HepG2 (cell line): ENCODE measurements around the gene PDK1. TPM values are rescaled to one million over a fixed set of nuclear protein-coding genes. Genes with fewer than 3 reads are reported as not detected.

Experiments
- ADNP ChIP-seq: sonication (generic); formaldehyde crosslinking; IDR thresholded peaks from 2 replicates; pipeline ENCODE4 v1.4.0; 2020; ENCODE audit warnings: missing genetic modification reagents
- ELF1 ChIP-seq: sonication (generic); formaldehyde crosslinking; IDR thresholded peaks from 2 replicates; pipeline ENCODE4 v1.4.0; 2020; ENCODE audit warnings: missing genetic modification reagents
- FOXM1 ChIP-seq: sonication (generic); formaldehyde crosslinking; IDR thresholded peaks from 2 replicates; pipeline ENCODE4 v1.5.0; 2020; ENCODE audit warnings: missing genetic modification reagents
- HMG20A ChIP-seq: IDR thresholded peaks from 2 replicates; pipeline ENCODE4 v1.6.1; 2016; ENCODE audit warnings: borderline replicate concordance
- HNRNPLL ChIP-seq: fragments of 200-400 bp; formaldehyde crosslinking; IDR thresholded peaks from 2 replicates; pipeline ENCODE4 v1.6.1; 2017; ENCODE audit warnings: mild to moderate bottlenecking, low read depth, low read length; ENCODE audit not compliant: poor library complexity, severe bottlenecking
- ISL2 ChIP-seq: sonication (generic); formaldehyde crosslinking; IDR thresholded peaks from 2 replicates; pipeline ENCODE4 v1.5.0; 2020; ENCODE audit warnings: missing genetic modification reagents
- KLF15 ChIP-seq: sonication (generic); formaldehyde crosslinking; IDR thresholded peaks from 2 replicates; pipeline ENCODE4 v1.8.1; 2023; ENCODE audit warnings: borderline replicate concordance, mild to moderate bottlenecking, inconsistent platforms, missing genetic modification reagents, mixed read lengths
- ZNF20 ChIP-seq: sonication (generic); formaldehyde crosslinking; IDR thresholded peaks from 2 replicates; pipeline ENCODE4 v1.4.0; 2020; ENCODE audit warnings: mild to moderate bottlenecking, moderate library complexity, missing genetic modification reagents
- ZNF460 ChIP-seq: sonication (generic); formaldehyde crosslinking; IDR thresholded peaks from 2 replicates; pipeline ENCODE4 v1.5.1; 2020; ENCODE audit warnings: missing genetic modification reagents, mild to moderate bottlenecking, borderline replicate concordance
- ZNF558 ChIP-seq: sonication (generic); formaldehyde crosslinking; IDR thresholded peaks from 2 replicates; pipeline ENCODE4 v1.9.0; 2022; ENCODE audit warnings: mild to moderate bottlenecking, missing genetic modification reagents, borderline replicate concordance
- ZNF737 ChIP-seq: sonication (generic); formaldehyde crosslinking; IDR thresholded peaks from 2 replicates; pipeline ENCODE4 v1.5.0; 2020; ENCODE audit warnings: missing genetic modification reagents, mild to moderate bottlenecking, borderline replicate concordance
- polyA plus RNA-seq, 8 experiments: library from polyadenylated mRNA; depleted of rRNA in 3 of 8; stranded (reverse) in 7 of 8; unstranded in 1 of 8; fragments of >200 nt; fragmentation: Illumina TruSeq in 4 of 8; extraction: Trizol in 4 of 8; gene quantifications; 2 replicates each; pipeline versions ENCODE4 v1.2.1 to v1.2.3, GENCODE V29; 2011 to 2016; ENCODE audit warnings: low read depth in 4 of 8, missing spikeins in 1 of 8, mixed read lengths in 1 of 8; ENCODE audit not compliant: insufficient read depth in 1 of 8
- total RNA-seq, 5 experiments: library from RNA; depleted of rRNA; stranded (reverse); fragments of >200 nt; fragmentation: Illumina TruSeq; extraction: Trizol; gene quantifications; 2 replicates each; pipeline ENCODE4 v1.2.3, GENCODE V29; 2016; ENCODE audit warnings: low read depth in 1 of 5
- TF ChIP-seq, protein P1 (sequence below): IDR thresholded peaks from 2 replicates; pipeline ENCODE4 v1.6.1; 2016; ENCODE audit warnings: low read depth, control low read depth
- TF ChIP-seq, protein P2 (sequence below): sonication (generic); formaldehyde crosslinking; IDR thresholded peaks from 2 replicates; pipeline ENCODE4 v1.4.0; 2020; ENCODE audit warnings: missing genetic modification reagents
- TF ChIP-seq, protein P3 (sequence below): sonication (generic); formaldehyde crosslinking; IDR thresholded peaks from 2 replicates; pipeline ENCODE4 v1.5.0; 2020; ENCODE audit warnings: mild to moderate bottlenecking, missing genetic modification reagents, moderate library complexity
- TF ChIP-seq, protein P4 (sequence below): sonication (generic); formaldehyde crosslinking; IDR thresholded peaks from 2 replicates; pipeline ENCODE4 v1.4.0; 2020; ENCODE audit warnings: low read depth, mild to moderate bottlenecking, missing genetic modification reagents
- TF ChIP-seq, protein P5 (sequence below): sonication (generic); formaldehyde crosslinking; IDR thresholded peaks from 2 replicates; pipeline ENCODE4 v1.5.0; 2020; ENCODE audit warnings: mild to moderate bottlenecking, missing genetic modification reagents

The PDK1 gene
- total and polyA plus RNA-seq, 2 of the 13 experiments (the other 11 are each of a cell fraction or from before 2014, with no cell fraction given) = 11.9 to 96.9 TPM

DNA sequence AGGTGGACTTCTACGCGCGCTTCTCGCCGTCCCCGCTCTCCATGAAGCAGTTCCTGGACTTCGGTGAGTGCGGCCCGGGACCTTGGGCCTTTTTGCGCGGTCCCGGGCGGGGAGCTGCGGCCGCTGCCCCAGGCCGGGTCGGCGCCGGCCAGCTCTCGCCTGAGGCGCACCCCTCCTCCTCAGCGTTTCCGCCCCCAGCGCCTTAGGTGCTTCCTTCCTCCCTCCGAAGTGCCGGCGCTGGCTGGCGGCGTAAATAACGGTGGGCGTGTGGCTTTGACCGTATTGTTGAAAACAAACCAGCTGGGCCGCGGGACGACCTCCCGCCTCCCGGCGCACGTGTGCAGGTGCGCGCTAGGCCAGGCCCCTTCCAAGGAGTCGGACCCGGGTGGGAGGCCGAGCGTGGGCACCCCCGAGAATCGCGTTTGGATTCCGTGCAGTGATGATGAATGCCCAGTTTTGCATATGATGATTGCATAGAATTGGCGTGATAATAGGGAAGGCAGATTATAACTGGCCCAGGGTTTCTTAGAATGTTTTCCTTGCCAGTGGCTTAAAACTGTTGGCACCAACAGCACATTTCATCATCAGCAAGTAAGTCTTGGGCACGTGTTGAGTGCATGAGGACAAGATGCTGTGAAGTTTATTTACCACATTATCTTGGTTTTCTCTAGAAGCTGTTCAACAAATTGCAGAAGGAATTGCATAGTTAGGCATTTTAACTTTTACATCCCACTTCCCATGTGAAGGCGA lies 569 bp downstream of the PDK1 start (continued):
- TF ChIP-seq ZNF558 (CRISPR knock-in tag) (no peak), FOXM1 (CRISPR knock-in tag) (no peak), ZNF737 (CRISPR knock-in tag) (no peak), ISL2 (CRISPR knock-in tag) (0 out of 2 replicates have a peak, but pooled peaks have one; percentile 25), ELF1 (CRISPR knock-in tag) (no peak), ZNF20 (CRISPR knock-in tag) (peak; percentile 56; the same call in 1 of the 2 replicates), KLF15 (CRISPR knock-in tag) (0 out of 2 replicates have a peak, but pooled peaks have one; percentile 71), HNRNPLL (peak; percentile 92), HMG20A (no peak), ZNF460 (CRISPR knock-in tag) (no peak), ADNP (CRISPR knock-in tag) (no peak)
- TF ChIP-seq, protein P1, sequence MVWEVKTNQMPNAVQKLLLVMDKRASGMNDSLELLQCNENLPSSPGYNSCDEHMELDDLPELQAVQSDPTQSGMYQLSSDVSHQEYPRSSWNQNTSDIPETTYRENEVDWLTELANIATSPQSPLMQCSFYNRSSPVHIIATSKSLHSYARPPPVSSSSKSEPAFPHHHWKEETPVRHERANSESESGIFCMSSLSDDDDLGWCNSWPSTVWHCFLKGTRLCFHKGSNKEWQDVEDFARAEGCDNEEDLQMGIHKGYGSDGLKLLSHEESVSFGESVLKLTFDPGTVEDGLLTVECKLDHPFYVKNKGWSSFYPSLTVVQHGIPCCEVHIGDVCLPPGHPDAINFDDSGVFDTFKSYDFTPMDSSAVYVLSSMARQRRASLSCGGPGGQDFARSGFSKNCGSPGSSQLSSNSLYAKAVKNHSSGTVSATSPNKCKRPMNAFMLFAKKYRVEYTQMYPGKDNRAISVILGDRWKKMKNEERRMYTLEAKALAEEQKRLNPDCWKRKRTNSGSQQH (CRISPR knock-in tag) = no peak
- TF ChIP-seq, protein P2, sequence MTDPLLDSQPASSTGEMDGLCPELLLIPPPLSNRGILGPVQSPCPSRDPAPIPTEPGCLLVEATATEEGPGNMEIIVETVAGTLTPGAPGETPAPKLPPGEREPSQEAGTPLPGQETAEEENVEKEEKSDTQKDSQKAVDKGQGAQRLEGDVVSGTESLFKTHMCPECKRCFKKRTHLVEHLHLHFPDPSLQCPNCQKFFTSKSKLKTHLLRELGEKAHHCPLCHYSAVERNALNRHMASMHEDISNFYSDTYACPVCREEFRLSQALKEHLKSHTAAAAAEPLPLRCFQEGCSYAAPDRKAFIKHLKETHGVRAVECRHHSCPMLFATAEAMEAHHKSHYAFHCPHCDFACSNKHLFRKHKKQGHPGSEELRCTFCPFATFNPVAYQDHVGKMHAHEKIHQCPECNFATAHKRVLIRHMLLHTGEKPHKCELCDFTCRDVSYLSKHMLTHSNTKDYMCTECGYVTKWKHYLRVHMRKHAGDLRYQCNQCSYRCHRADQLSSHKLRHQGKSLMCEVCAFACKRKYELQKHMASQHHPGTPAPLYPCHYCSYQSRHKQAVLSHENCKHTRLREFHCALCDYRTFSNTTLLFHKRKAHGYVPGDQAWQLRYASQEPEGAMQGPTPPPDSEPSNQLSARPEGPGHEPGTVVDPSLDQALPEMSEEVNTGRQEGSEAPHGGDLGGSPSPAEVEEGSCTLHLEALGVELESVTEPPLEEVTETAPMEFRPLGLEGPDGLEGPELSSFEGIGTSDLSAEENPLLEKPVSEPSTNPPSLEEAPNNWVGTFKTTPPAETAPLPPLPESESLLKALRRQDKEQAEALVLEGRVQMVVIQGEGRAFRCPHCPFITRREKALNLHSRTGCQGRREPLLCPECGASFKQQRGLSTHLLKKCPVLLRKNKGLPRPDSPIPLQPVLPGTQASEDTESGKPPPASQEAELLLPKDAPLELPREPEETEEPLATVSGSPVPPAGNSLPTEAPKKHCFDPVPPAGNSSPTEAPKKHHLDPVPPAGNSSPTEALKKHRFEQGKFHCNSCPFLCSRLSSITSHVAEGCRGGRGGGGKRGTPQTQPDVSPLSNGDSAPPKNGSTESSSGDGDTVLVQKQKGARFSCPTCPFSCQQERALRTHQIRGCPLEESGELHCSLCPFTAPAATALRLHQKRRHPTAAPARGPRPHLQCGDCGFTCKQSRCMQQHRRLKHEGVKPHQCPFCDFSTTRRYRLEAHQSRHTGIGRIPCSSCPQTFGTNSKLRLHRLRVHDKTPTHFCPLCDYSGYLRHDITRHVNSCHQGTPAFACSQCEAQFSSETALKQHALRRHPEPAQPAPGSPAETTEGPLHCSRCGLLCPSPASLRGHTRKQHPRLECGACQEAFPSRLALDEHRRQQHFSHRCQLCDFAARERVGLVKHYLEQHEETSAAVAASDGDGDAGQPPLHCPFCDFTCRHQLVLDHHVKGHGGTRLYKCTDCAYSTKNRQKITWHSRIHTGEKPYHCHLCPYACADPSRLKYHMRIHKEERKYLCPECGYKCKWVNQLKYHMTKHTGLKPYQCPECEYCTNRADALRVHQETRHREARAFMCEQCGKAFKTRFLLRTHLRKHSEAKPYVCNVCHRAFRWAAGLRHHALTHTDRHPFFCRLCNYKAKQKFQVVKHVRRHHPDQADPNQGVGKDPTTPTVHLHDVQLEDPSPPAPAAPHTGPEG (CRISPR knock-in tag) = peak; percentile 68; the same call in 1 of the 2 replicates
- TF ChIP-seq, protein P3, sequence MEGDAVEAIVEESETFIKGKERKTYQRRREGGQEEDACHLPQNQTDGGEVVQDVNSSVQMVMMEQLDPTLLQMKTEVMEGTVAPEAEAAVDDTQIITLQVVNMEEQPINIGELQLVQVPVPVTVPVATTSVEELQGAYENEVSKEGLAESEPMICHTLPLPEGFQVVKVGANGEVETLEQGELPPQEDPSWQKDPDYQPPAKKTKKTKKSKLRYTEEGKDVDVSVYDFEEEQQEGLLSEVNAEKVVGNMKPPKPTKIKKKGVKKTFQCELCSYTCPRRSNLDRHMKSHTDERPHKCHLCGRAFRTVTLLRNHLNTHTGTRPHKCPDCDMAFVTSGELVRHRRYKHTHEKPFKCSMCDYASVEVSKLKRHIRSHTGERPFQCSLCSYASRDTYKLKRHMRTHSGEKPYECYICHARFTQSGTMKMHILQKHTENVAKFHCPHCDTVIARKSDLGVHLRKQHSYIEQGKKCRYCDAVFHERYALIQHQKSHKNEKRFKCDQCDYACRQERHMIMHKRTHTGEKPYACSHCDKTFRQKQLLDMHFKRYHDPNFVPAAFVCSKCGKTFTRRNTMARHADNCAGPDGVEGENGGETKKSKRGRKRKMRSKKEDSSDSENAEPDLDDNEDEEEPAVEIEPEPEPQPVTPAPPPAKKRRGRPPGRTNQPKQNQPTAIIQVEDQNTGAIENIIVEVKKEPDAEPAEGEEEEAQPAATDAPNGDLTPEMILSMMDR (CRISPR knock-in tag) = 0 out of 2 replicates have a peak, but pooled peaks have one; percentile 3
- TF ChIP-seq, protein P4, sequence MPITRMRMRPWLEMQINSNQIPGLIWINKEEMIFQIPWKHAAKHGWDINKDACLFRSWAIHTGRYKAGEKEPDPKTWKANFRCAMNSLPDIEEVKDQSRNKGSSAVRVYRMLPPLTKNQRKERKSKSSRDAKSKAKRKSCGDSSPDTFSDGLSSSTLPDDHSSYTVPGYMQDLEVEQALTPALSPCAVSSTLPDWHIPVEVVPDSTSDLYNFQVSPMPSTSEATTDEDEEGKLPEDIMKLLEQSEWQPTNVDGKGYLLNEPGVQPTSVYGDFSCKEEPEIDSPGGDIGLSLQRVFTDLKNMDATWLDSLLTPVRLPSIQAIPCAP (CRISPR knock-in tag) = 0 out of 2 replicates have a peak, but pooled peaks have one; percentile 62
- TF ChIP-seq, protein P5, sequence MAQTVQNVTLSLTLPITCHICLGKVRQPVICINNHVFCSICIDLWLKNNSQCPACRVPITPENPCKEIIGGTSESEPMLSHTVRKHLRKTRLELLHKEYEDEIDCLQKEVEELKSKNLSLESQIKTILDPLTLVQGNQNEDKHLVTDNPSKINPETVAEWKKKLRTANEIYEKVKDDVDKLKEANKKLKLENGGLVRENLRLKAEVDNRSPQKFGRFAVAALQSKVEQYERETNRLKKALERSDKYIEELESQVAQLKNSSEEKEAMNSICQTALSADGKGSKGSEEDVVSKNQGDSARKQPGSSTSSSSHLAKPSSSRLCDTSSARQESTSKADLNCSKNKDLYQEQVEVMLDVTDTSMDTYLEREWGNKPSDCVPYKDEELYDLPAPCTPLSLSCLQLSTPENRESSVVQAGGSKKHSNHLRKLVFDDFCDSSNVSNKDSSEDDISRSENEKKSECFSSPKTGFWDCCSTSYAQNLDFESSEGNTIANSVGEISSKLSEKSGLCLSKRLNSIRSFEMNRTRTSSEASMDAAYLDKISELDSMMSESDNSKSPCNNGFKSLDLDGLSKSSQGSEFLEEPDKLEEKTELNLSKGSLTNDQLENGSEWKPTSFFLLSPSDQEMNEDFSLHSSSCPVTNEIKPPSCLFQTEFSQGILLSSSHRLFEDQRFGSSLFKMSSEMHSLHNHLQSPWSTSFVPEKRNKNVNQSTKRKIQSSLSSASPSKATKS (CRISPR knock-in tag) = 0 out of 2 replicates have a peak, but pooled peaks have one; percentile 40
